HG02885 (cell line): ENCODE data around the gene ZNF735.
"Not testable (repeated sequence)": the region's sequence is repeated elsewhere in the genome, so short reads cannot be mapped to it uniquely, and the experiment has no call there.

Experiments
- ATAC-seq: cut with Tn5 transposase; IDR thresholded peaks from one replicate; pipeline ENCODE4 v1.9.1; 2021; ENCODE audit warnings: mild to moderate bottlenecking; ENCODE audit not compliant: unreplicated experiment, poor library complexity

Gene ZNF735

DNA sequence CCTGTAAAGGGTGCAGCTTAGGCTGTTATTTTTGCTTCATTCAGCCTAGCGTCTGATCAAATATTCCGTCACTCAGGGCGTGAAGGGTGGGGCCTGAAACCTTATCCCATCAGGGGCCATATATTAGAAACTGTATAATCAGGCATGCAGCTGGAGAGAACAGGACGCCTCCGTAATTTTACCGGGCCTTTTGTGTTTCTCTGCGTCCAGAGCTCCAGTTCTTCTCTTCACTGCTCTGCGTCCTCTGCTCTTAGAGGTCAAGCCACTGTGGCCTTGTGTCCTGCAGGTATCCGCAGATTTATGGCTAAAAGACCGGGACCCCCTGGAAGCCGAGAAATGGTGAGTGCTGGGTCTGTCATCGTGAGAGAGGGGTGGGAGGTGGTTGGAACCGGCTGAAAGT lies at the start of gene ZNF735:
ZNF735 (plus strand) TSS at position 301 of the 400 bp plus-strand sequence; CDS start at position 301, 0 bp downstream.
- ATAC-seq = no peak

DNA sequence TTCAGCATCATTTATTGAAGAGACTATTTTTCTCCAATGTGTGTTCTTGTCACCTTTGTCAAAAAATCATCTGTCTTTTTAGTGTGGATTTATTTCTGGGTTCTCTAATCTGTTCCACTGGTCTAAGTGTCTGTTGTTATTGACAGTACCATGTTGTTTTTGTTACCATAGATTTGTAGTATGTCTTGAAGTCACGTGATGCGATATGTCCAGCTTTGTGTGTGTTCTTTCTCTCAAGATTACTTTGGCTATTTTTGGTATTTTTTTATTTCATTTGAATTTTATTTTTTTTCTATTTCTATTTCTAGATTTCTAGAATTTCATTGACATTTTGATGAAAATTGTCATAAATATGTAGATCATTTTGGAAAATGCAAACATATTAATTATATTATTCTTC lies 36.0 kb upstream of the ZNF735 start:
- not testable (repeated sequence) for ATAC-seq

GRCh38 chr7:64174328-64174727 lies 32.7 kb upstream of the ZNF735 start:
- ATAC-seq = no peak

DNA sequence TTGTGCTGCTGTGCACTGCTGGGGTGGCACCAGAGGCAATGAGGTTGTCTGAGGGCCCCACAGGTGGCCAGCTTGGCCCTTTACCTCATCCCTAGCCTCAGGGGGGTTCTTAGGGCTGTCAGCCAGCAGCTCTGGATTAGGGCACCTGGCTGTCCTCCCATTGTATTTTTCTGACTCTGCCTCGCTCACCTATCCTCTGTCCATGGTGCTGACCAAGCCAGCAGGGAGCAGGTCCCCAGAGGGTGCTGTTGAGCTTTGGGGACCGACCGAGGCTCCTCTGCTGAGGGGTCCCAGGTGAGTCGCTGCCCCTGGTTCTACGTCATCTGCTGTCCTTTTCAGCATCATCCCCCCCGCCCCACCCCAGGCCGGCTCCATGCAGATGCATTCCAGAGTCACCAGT lies 32.1 kb upstream of the ZNF735 start:
- ATAC-seq = no peak

DNA sequence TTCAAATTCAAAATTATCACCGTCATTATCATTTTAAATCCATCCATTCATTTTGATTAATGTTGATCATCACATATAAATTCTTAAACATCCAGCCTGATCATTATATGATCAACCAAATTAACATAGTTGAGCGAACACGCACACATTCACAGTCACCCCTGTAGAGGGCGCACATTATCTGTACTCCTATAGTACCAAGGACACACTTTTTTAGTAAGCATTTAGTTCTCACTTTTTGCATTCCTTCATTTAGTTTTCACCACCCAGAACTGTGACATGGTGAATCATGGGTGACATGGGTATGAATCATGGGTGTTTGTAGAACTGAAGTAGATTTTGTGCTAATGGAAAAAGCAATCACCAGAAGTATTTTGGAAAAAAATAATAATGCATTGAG lies 26.0 kb upstream of the ZNF735 start:
- ATAC-seq = no peak

- ATAC-seq = no peak
Observed at GRCh38 chr7:64181586-64181985, 25.4 kb upstream of the ZNF735 start.

DNA sequence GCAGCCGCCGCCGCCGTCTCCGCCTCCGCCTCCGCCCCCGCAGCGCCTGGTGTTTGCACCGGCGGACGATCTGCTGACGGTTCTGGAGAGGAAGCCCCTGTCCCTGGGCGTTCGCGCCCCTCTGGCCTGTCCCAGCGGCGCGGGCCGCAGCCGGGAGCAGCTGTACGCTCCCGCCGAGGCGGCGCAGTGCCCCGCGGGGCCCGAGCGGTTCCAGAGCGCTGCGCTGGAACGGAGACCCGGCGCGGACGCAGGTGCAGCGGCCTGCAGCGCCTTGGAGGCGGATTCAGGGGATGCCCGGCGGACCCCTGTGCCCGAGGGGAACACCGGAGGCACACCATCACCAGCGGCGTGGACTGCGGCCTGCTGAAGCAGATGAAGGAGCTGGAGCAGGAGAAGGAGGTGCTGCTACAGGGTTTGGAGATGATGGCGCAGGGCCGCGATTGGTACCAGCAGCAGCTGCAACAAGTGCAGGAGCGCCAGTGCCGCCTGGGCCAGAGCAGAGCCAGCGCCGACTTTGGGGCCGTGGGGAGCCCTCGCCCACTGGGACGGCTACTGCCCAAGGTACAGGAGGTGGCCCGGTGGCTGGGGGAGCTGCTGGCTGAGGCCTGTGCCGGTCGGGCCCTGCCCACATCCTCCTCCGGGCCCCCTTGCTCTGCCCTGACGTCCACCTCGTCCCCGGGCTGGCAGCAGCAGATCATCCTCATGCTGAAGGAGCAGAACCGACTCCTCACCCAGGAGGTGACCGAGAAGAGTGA lies 24.8 kb upstream of the ZNF735 start:
- no peak for ATAC-seq

DNA sequence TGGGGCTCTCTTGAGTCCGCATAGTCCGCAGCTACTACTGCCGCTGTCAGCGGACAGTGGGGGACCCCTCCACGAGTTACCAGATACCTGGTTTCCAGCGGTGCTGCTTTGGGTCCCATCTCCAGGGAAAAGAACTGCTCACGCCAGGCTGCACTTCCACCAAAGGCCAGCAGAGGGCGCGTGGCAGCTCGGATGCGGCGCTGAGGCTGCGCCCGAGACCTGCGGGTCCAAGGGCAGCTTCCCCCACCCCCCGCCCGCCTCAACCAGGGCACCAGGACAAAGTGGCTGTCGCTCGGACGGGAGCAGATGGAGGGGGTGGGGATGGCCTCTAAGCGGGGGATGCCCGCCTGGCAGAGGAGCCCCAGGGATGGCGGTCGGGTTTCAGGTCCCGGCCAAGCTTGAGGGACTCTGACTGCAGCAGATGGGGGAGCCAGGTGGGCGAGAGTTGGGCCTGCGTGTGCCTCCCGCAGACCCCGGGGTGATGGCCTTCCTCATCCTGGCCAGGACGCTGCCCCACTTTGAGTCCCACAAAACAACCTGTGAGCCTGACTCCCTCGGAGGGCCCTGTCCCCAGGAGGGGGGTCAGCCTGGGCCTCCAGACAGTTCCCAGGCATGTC lies 23.8 kb upstream of the ZNF735 start:
- ATAC-seq = no peak

DNA sequence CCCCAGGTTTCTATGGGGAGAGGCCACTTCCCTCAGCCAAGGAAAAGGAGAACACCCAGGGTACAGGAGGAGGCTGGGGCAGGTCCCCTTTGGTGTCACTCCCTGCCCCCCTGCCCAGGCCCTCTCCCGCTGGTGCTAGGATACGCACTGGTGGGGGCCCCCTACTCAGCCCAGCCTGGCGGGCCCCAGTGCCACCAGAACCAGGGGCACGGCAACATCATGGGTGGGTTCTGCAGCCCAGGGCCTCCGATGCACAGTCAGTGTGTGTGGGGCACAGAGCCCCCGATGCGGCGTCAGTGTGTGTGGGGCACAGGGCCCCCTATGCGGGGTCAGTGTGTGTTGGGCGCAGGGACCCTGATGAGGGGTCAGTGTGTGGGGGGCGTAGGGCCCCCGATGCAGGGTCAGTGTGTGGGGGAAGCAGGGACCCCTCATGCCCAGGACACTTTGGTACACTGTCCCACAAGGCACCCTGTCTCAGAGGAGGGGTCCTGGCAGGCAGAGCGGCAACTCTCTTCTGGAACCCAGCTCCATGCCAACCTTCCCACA lies 23.1 kb upstream of the ZNF735 start:
- no peak for ATAC-seq

- no peak for ATAC-seq
Observed at GRCh38 chr7:64184376-64184775, 22.6 kb upstream of the ZNF735 start.

GRCh38 chr7:64187408-64187807 lies 19.6 kb upstream of the ZNF735 start:
- ATAC-seq = no peak

DNA sequence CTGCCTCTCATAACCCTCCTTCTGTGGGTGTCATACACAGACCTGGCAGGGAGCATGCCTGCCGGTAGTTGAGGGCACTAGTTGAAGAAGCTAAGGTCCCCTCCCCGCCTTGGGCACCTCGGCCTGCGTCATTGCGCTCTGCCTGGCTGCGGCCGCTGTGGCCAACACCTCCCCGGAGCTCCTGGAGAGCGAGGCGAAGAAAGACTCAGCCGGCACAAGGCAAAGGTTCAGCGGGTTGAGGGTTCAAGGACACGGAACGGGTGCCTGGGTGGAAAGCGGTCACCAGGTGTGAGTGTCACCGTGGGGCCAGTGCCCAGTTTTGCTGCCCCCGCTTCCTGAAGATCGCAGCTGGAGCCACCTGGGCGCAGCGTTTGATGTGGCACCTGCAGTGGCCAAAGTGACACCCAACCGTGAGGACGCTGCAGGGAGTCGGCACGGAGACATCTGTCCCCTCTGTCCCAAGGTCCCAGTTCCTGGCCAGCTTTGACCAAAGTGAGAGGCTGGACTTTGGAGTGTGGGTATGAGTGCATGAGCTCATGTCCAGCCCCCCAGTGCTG lies 14.8 kb upstream of the ZNF735 start:
- ATAC-seq = no peak

GRCh38 chr7:64192775-64193174 lies 14.2 kb upstream of the ZNF735 start:
- no peak for ATAC-seq

DNA sequence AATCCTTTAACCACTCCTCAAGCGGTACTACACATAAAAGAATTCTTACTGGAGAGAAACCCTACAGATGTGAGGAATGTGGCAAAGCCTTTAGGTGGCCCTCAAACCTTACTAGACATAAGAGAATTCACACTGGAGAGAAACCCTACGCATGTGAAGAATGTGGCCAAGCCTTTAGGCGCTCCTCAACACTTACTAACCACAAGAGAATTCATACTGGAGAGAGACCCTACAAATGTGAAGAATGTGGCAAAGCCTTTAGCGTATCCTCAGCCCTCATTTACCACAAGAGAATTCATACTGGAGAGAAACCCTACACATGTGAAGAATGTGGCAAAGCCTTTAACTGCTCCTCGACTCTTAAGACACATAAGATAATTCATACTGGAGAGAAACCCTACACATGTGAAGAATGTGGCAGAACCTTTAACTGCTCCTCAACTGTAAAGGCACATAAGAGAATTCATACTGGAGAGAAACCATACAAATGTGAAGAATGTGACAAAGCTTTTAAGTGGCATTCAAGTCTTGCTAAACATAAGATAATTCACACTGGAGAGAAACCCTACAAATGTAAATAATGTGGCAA lies 12.8 kb downstream of the ZNF735 start:
- not testable (repeated sequence) for ATAC-seq

GRCh38 chr7:64223366-64223765 lies 16.4 kb downstream of the ZNF735 start:
- no peak for ATAC-seq

DNA sequence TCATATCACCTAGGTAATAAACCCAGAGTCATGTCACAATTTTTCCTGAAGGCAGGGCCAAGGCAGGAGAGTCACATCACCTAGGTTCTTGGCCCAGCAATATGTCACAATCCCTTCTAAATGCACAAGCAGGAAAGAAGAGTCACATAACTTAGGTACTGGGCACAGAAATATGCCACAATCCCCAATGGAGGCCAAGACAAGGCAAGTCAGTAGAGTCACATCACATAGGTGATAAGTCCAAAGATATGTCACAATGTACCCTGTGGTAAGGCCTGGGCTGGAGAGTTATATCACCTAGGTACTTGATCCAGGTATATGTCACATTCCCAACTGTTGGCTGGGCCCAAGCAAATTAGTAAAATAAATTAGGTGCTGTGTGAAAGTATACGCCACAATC lies 21.2 kb downstream of the ZNF735 start, which contains the start of gene ZNF679:
ZNF679 (plus strand) TSS at position 301 of the 400 bp plus-strand sequence. CDS start 20,644 bp downstream, outside the sequence.
- ATAC-seq = not testable (repeated sequence)

GRCh38 chr7:64266341-64266919 lies 59.4 kb downstream of the ZNF735 start:
- no peak for ATAC-seq
